ENCODE results near the gene CENPP. TPM values are rescaled to one million over a fixed set of nuclear protein-coding genes. Genes with fewer than 3 reads are reported as not detected.
A peak's percentile ranks its signal among the peaks of the same experiment; 100 is the strongest.
"Not testable (repeated sequence)": the region's sequence is repeated elsewhere in the genome, so short reads cannot be mapped to it uniquely, and the experiment has no call there.

Gene CENPP
- total RNA-seq, 1 donor from 2014 or later: 1.2 TPM

DNA sequence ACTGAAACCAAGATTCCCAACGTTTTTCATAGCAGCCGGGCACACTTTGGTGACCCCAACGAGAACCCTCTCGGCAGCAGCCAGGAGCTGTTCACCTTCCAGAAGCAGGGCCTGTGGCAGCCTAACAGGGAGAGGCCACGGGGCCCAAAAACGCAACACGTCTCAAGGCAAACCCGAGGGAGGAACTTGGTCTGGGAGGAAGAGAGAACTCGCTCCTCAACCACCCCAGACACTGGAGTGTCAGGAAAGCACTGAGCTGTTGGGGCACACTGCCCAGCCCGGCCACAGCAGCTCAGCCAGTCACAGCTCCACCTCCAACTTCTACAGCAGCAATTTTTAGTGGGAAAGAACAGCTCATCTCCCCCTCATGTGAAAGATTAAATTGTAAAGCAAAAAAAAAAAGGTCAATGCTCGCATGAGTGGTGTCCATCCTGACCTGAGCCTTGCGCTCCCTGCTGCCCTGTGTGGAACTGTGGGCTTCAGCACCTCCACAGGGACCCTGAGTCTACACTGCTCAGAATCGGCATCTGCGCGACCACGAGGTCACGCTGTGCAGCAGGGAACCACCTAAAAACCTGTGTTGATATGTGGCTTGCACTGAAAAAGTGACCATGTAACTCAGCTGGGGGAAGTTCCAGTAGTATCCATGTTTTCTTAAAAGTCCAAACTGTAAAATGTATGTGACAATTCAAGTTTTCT is 289.2 kb downstream of the CENPP start:
- no peak for DNase-seq (ENCODE audit: low read depth)

DNA sequence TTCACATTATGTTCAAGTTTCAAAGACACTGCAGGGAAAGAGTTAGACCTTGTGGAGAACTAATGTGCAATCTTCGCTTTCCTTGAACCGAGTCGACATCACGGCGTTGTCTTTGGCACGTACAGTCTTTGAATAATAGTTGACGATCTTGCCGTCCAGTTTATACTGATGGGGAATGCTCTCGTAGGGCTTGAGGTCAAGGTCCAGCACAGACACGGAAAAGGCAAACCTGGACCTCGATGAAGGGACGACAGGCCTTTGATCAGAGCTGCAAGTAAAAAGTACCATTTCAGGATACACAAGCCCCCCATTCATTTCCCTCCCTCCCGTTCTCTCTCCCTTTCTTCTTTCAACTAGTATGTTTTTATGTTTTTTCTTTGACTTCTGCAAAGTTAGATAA is 290.0 kb downstream of the CENPP start:
- no peak for DNase-seq (ENCODE audit: low read depth)

DNA sequence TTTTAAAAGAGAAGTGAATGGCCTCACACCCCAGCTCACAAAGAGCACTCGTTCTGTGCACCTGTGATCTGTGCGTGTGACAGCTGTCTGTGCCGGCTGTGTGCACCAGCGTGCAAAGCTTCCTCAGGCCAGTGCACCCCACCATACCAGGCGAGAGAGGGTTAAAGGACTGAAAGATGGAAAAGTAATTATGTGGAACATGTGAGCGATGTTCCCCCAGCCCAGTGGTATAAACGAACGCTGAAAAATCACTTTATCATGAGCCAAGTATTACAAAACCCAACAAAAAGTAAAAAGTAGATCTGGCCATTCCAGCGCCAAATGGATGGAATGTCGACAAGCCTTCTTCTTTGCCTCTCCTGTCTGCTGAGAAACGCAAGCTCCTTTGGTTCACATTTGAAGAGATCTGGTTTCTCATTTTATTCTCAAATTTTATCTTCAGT is 290.5 kb downstream of the CENPP start:
- DNase-seq (ENCODE audit: low read depth): no peak

DNA sequence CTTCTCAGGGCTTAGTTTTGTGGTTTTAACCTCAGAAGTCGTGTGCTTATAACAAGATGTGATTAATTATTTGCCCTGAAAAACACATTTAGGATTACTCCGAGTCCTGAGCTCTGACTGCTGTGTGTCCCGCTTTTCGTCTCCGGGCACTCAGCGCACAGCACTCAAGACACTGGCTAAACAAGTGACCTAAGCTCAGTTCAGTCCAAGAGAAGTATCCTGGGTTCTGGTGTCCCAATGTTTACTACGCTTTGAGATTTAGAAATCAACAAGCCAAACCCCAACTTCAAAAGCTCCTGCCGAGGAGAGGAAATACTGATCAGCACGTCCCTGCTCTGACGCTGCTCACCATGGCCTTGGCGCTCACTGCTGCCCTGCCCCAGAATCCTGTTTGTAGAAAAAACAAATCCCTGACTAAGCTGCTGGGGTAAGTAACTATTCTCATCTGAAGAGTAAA is 290.9 kb downstream of the CENPP start:
- no peak for DNase-seq (ENCODE audit: low read depth)

DNA sequence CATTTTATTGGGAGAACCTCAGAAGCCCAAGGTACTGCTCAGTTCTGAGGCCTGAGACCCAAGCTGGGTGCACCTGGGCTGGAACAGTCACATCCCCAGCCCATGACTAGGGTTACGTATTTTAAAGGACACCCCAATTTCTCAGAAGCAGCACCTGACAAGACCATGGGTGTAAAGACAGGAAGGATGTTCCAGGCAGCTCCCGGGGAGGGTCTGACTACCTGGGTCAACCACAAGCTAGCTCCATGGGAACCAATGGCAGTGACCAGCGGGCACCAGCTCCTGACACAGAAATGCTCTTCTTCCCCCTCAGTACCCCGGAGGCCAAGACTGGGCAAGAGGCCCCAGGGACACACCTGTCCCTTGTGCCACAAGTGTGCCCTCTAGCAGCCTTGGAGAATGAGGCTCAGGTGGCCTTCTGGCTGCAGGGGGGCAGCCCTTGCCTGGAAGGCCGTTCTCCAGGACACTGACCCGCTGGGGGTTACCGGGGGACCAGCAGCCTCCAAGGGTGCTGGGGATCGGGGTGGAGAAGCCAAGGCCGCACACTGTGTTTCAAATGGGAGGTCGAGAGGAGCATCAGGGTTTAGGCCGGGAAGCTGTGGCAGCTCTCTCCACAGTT is 291.6 kb downstream of the CENPP start:
- DNase-seq (ENCODE audit: low read depth): no peak

DNA sequence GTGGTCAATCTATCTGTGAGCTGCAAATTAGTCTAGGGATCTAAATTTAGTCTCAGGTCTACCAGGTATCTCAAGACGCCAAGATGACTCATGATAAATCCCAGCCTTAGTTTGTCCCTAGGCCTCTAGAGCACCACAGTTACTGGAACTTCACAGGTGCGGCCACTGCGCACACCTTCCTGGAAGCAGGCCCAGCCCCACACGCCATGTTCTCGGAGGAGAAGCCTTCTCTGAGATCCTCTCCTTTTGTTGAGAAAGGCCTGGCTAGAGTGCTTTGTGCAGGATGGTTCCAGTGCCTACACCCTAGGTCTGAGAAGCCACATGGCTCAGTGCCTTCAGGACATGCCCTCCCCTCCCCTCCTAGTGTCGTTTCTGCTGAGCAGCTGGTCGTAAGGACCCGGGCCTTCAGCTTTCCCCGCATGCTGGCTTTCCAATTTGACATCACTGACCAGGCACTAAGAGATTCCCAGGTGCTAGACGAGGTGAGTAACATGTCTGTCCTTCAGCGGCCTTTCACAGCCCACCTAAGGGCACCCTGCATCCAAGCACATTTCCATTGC is 292.3 kb downstream of the CENPP start:
- DNase-seq (ENCODE audit: low read depth): no peak

DNA sequence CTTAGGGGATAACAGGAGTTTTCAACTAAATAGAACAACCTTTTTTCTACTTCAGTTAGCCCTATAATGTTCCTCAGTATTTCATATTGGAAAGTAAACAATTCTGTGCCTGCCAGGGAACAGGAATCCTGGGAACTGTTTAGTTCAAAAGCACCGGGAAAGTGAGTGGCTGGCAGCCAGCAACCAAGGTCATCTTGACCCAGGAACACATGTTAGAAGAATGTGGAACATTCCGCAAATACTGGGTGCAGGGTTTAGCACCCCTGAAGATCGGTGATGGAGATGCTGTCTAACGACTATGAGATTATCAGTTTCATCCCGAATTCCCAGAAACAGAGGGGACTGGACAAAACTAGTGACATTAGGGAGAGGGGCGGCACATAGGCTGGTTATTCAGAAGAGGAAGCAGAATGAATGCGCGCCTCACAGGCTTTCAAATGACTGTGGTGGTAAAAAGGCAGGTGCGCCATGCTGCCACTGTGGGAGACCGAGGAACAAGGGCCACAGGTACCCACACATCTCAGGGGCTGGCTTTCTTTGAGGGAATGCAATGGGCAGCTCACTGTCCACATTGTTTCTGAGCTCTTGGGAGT is 293.0 kb downstream of the CENPP start:
- DNase-seq (ENCODE audit: low read depth): no peak

DNA sequence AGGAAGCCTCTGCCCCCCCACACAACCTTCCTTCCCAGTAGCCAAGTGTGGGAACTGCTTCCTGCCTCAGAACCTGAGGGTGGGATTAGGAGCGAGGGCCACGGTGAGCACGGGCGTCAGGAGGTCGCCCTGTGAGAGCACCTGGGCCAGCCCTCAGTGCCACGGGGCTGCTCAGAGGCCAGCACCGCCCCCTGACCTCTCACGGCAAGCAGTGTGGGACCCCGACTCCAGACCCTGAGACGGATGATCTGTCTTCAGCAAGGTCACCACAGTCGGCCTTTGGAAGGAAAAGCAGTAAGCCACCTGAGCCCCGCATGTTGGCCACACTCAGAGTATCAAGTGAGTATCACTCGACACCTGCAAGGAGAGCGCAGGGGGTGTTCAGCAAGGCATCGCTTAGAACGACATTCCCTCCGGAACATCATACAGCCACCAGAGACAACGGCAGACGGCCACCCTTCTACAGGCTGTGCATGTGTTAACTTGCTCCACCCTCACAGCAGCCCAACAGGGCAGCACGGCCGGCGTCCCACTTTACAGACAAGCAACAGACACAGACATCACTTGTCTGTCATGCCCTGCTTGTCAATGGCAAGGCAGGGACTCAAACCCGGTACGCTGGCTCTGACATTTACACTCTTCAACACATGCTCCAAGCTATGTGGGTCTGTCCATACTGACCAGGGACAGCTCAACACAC is 294.0 kb downstream of the CENPP start:
- DNase-seq (ENCODE audit: low read depth): no peak

DNA sequence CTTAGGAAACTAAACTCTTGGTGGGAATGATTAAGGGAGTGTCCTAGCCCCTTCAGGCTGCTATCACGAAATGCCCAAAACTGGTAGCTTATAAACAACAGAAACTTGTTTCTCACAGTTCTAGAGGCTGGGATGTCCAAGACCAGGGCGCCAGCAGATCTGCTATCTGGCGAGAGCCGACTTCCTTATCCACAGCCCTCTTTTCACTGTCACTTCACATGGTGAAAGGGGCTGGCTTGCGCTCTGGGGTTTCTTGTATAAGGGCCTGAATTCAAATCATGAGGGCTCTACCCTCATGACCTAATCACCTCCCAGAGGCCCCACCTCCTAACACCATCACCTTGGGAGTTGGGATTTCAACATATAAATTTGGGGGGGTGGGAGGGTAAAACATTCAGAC is 295.1 kb downstream of the CENPP start:
- DNase-seq (ENCODE audit: low read depth): no peak

DNA sequence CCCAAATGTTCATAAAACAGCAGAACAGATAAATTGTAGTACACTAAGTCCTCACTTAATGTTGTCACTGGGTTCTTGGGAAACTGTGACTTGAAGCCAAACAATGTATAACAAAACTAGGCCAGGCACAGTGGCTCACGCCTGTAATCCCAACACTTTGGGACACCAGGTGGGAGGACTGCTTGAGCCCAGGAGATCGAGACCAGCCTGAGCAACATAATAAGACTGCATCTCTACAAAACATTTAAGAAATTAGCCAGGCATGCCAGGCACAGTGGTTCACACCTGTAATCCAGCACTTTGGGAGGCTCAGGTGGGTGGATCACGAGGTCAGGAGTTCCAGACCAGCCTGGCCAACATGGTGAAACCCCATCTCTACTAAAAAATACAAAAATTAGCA is 298.2 kb downstream of the CENPP start:
- DNase-seq (ENCODE audit: low read depth): not testable (repeated sequence)

DNA sequence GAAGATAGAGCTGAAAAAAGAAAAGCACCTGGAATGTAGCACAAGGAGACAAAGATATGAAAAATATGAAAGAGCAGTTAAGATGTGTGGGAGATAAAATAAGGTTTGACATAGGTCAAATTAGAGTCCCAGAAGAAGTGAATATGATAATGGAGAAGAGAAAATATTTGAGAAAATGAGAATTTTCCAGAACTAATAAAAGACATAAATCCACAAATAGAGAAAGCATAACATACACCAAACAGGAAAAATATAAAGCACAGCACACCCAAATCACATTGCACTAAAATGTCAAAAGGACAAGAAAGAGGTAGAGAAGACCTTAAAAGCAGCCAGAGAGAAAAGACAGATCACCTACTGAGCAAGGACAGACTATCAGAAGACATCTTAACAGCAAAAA is 300.7 kb downstream of the CENPP start:
- no peak for DNase-seq (ENCODE audit: low read depth)

DNA sequence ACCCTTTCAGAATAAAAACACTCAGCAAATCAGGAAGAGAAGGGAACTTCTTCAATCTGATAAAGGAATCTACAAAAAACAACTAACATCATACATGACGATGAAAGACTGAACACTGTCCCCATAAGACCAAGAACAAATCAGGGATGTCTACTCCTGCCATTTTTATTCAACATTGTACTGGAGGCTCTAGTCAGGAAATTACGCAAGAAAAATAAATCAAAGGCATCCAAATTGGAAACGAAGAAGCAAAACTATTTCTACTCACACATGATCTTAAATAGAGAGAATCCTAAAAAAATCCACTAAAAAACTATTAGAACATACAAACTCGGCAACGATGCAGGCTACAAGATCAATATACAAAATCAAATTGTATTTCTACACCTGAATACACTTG is 301.9 kb downstream of the CENPP start:
- no peak for DNase-seq (ENCODE audit: low read depth)

DNA sequence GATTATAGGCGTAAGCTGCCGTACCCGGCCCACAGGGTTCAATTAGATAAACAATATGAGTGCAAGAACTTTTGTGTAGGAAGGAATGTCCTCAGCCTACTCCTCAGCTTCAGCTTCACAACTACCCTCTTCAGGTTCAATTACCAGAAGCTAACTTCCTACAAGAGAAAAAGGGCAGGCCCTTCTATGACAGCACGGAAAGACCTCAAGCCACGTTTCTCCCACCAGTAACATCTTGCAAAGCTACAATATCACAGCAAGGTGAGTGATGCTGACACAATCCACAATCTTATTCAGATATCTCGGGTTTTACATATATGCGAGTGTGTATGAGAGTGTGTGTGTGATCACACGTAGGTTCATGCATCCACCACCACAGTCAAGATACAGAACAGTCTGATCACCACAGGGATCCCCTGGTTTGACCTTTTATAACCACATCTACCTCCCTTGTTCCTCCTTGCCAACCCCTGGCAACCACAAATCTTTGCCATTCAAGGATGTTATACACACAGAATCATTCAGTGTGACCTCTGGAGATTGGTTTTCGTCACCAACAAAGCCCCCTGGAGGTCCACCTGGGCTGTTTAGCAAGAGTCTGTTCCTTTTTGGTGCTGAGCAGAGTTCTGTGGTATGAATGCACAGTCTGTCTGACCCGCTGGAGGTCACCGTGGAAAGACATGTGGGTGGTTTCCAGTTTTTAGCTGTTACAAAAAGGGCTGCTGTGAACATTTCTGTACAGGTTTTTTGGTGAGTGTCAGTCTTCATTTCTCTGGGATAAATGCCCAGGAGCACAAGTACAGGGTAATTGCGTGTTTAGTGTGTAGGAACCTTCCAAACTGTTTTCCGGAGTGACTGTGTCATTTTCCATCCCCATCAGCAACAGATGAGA is 305.9 kb downstream of the CENPP start:
- no peak for DNase-seq (ENCODE audit: low read depth)

DNA sequence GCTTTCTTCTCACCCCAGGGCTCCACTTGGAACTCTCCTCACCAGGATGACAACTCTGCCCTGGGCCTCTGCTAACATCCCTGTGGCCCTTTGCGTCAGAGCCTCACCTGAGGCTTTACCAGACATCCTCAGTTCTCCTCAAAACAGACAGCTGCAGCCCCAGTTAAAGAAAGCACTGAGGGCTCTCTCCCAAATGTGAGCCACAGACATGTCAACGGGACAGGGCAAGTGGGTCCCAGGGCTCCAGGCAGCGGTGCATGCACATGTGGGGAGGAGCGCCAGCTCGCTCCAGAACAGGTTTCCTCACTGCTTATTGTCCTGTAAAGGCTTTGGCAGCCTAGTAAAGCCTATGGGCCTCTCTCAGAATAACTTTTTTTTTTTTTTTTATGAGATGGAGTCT is 306.9 kb downstream of the CENPP start:
- no peak for DNase-seq (ENCODE audit: low read depth)

DNA sequence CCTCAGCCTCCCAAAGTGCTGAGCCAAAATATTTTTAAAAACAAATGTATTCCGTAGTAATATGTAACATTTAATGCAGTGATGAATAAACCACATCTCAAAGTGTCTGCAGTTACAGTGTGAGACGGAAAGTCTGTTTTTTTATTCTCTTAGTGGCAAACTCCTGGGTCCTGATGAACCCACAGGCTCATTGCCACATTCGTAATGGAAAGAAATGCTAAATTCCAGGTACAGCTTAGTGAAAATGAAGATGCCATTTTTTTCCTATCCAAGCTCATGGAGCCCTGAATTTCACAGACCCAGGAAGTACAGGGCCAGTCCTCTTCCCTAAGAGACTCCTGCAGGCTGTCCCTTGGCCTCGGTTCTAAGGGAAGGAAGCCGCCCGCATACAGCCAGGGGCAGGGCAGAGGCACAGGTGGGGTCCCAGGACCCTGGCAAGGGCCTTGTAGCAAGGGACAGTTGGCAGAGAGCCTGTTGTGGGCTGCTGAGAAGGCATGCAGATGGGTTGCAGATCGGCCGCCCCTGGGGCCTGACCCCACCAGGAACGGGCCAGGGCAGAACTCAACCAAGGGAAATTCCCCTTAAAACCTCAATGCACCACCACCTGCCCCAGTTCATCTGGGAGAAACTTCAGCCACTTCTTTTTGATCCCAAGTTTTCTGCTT is 308.0 kb downstream of the CENPP start:
- no peak for DNase-seq (ENCODE audit: low read depth)

DNA sequence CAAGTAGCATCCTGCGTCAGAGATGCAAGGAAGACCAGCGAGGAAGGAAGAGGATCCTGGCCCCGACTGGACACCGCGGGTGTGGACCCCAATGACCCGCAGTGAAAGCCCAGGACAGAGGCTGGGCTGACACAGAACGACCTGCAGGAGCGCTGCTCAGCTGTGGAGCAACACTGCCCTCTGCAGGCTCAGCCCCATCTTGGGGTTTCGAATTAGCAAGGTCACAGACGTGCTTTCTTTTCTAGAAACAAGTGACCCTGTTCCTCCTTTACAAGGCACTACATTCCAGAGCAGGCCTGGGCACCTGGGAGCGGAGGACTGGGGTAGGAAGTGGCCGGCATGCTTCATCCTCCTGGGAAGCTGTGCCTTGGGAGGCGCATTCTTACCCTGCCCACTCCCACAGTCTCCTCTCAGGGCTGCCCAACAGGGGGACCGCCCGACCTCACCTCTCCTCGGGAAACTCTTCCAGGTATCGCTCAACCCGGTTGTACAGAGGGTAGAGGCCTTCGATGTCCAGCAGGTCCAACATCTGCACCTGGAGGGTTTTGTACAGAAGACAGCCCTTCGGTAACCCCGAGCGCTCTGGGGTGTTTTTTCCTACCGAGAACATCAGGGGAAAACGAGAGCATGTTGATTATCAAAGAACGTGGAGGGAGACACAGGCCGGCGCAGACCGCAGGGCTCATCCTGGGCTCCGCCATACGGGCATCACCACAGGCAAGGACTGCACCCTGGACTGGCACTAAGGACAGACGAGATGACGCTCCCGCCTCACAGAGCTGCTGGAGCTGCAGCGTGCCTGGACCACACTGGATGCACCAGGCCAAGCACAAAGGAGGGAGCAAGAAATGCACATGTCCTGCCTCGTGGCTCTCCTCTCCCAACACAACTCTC is 309.2 kb downstream of the CENPP start:
- peak; percentile 64 for DNase-seq (ENCODE audit: low read depth)

DNA sequence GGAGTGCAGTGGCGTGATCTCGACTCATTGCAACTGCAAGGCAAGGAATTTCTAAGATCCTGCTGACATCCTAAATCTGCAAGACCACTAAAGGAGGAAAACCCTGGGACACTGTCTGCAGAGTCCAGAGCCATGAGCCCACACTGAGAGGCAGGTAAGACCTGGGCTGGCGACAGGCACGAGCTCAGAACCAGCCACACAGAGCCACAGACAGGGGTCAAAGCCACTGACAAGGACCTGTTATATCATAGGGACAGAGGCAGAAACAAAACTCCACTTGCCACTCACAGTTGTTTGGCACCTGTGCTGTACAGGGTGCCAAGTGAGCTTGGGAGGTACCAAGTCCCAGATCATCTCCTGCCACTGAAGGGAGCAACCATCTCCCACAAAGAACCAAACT is 310.0 kb downstream of the CENPP start:
- no peak for DNase-seq (ENCODE audit: low read depth)

DNA sequence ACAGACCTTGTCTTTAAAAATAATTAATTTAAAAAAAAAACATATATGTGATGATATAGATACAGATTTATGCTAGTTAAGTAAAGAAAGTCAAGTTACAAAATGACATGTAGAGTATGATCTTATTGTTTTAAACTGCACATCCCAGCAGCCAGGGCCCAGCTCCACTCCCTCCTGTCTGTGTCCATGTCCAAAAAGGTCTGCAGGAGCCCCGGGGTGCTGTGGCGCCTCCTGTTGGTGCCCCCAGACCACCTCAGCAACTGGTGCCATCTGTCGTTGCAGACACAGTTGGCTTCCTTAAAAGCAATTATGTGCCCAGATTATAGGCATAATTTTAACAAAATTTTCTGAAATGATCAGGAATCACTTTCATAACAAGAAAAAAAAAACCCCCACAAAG is 310.9 kb downstream of the CENPP start:
- no peak for DNase-seq (ENCODE audit: low read depth)

DNA sequence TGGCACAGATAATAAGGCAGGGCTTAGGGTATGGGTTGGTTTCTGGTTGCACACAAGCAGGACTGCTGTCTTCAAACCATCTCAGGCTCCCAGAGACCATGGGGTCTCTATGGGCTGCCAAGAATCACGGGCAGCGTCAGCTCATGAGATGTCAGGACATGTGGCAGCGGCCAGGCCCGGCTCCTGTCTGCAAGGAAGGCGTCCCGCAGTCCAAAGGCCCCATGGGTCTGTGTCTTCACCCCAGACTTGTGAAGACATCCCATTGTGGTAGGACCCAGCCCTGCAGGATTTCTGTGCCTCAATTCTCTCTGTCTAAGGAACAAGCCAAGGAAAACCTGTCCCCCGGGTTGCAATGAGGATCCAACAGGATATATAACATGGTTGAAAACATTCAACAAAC is 311.6 kb downstream of the CENPP start:
- no peak for DNase-seq (ENCODE audit: low read depth)
